ENCODE results near the gene ZBTB32. TPM values are rescaled to one million over a fixed set of nuclear protein-coding genes. Genes with fewer than 3 reads are reported as not detected.
"Not testable (repeated sequence)": the region's sequence is repeated elsewhere in the genome, so short reads cannot be mapped to it uniquely, and the experiment has no call there.

Gene ZBTB32, protein sequence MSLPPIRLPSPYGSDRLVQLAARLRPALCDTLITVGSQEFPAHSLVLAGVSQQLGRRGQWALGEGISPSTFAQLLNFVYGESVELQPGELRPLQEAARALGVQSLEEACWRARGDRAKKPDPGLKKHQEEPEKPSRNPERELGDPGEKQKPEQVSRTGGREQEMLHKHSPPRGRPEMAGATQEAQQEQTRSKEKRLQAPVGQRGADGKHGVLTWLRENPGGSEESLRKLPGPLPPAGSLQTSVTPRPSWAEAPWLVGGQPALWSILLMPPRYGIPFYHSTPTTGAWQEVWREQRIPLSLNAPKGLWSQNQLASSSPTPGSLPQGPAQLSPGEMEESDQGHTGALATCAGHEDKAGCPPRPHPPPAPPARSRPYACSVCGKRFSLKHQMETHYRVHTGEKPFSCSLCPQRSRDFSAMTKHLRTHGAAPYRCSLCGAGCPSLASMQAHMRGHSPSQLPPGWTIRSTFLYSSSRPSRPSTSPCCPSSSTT
- 100 to 1,000 TPM; 174 to 181 TPM for total RNA-seq

DNA sequence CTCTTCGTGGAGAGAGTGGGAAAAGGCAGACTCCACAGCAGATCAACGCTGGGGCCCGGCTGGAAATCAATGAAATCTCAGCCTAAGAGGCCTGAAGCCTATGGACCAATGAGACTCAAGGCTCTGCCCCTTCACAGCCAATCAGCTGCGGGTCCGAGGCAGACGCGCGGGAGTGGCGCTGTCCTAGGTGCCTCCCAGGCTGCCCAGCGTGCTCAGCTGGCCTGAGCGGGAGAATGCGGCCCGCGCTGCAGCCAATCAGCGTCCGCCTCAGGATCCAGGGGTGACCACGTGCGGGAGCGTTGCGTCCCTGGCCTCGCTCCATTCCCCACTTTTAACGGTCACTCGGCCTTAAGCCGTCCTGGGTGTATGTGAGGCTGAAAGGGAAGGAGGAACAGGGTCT, at the start of gene ZBTB32:
ZBTB32 (plus strand) TSS at position 341 of the 400 bp plus-strand sequence. CDS start 10,069 bp downstream, outside the sequence.
- no peak within 1 kb of the TSS for H3K27ac Mint-ChIP-seq
- peaks cover 2% of the 10 kb centered on the region for H3K36me3 Mint-ChIP-seq (ENCODE audit: low read depth)
- CTCF ChIA-PET, result no interaction called here
- intact Hi-C loops (cut with micrococcal nuclease), result no loop called here
- H3K4me1 Mint-ChIP-seq (ENCODE audit: low read depth), result peaks cover 9% of the 10 kb centered on the region
- DNase-seq, result no peak
- H3K4me3 Mint-ChIP-seq, result no peak within 1 kb of the TSS
- no peaks in the 10 kb centered on the region for H3K27me3 Mint-ChIP-seq (ENCODE audit: low read depth)
- no peaks in the 10 kb centered on the region for H3K9me3 Mint-ChIP-seq

DNA sequence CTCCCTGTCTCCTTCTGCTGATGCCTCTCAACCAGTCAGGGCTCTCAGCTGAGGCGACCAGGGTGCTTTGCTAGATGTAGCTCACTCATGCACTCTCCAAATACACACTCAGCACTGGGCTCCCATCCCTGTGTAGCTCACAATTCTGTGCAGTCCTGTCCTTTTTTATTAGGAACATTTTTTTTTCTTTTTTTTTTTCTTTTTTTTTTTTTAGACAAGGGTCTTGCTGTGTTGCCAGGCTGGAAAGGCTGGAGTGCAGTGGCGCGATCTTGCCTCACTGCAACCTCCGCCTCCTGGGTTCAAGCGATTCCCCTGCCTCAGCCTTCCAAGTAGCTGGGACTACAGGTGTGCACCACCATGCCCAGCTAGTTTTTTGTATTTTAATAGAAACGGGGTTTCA, 49.5 kb upstream of the ZBTB32 start:
- H3K9me3 Mint-ChIP-seq; H3K27me3 Mint-ChIP-seq (ENCODE audit: low read depth); DNase-seq; H3K4me3 Mint-ChIP-seq; intact Hi-C loops (cut with micrococcal nuclease); H3K27ac Mint-ChIP-seq: not testable (repeated sequence)
- CTCF ChIA-PET, result interaction anchor here (1.1 kb wide), 1 partner anchor 26 kb away, joined by 3 read pairs; no protein-coding TSS in a partner anchor
- Mint-ChIP-seq H3K4me1 (ENCODE audit: low read depth) (peaks cover 22% of the 10 kb centered on the region), H3K36me3 (ENCODE audit: low read depth) (peaks cover 47% of the 10 kb centered on the region)

DNA sequence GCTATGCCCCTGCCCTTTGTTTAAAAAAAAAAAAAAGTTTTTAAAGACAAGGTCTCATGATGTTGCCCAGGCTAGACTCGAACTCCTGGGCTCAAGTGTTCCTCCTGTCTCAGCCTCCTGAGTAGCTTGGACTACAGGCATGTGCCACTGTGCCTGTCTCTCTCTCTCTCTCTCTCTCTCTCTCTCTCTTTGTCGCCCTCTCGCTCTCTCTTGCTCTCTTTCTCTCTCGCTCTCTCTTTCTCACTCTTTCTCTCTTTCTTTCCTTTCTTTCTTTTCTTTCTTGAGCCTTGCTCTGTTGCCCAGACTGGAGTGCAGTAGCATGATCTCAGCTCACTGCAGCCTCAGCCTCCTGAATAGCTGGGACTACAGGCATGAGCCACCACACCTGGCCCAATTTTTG, 48.8 kb upstream of the ZBTB32 start:
- H3K9me3 Mint-ChIP-seq, result no peaks in the 10 kb centered on the region
- no peak overlapping the region for H3K4me3 Mint-ChIP-seq
- no peak for DNase-seq
- peaks cover 16% of the 10 kb centered on the region for H3K4me1 Mint-ChIP-seq (ENCODE audit: low read depth)
- no peaks in the 10 kb centered on the region for H3K27me3 Mint-ChIP-seq (ENCODE audit: low read depth)
- H3K27ac Mint-ChIP-seq, result peak overlapping the region; percentile 47
- CTCF ChIA-PET, result no interaction called here
- peaks cover 49% of the 10 kb centered on the region for H3K36me3 Mint-ChIP-seq (ENCODE audit: low read depth)
- intact Hi-C loops (cut with micrococcal nuclease), result no loop called here

DNA sequence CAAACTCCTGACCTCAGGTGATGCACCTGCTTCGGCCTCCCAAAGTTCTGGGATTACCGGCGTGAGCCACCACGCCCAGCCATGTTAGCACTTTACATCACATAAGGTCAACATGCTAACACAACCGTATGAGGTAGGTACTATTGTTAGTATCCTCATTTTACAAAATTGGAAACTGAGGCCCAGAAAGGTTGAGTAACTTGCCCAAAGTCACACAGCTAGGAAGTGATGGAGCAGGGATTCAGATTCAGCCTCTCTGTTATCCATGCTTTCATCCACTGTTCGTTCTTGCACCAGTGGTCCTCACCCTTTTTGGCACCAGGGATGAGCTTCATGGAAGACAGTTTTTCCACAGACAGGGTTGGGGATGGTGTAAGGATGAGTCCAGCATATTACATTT, 47.7 kb upstream of the ZBTB32 start:
- Mint-ChIP-seq H3K36me3 (ENCODE audit: low read depth) (peaks cover 46% of the 10 kb centered on the region), H3K27ac (no peak overlapping the region), H3K9me3 (no peaks in the 10 kb centered on the region), H3K4me1 (ENCODE audit: low read depth) (peaks cover 8% of the 10 kb centered on the region), H3K4me3 (no peak overlapping the region), H3K27me3 (ENCODE audit: low read depth) (no peaks in the 10 kb centered on the region)
- no peak for DNase-seq
- CTCF ChIA-PET, result interaction anchor here (0.7 kb wide), 1 partner anchor 9 kb away, joined by 3 read pairs; the partner anchor contains the start of gene COX6B1
- intact Hi-C loops (cut with micrococcal nuclease), result no loop called here

DNA sequence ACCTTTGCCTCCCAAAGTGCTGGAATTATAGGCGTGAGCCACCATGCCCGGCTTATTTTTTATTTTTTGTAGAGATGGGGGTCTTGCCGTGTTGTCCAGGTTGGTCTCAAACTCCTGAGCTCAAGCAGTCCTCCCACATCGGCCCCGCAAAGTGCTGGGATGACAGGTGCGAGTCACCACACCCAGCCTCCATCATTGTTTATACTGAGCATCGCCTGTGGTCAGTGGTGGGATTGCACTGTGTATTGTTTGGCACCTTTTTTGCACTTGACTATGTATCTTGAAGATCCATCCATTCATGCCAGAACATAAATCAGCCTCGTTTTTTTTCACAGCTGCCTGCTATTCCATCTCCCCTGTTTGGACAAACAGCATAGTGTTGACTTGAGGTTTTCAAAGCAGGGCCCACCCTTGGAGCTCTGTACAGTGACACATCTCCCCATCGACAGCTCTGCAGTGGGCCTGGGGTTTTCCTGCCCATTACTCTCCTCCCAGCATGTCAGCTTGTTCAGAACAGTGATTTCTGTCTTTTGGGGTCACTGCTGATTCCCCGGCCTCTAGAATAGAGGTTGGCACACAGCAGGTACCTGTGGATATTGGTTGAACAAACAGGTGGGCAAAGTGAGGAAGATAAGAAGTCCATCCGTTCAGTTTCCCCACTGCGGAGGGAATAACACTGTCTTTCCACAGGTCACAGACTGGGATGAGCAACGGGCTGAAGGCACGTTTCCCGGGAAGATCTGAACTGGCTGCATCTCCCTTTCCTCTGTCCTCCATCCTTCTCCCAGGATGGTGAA, 46.3 kb upstream of the ZBTB32 start:
- peaks cover 46% of the 10 kb centered on the region for H3K36me3 Mint-ChIP-seq (ENCODE audit: low read depth)
- no peak overlapping the region for H3K4me3 Mint-ChIP-seq
- CTCF ChIA-PET, result no interaction called here
- H3K9me3 Mint-ChIP-seq, result no peaks in the 10 kb centered on the region
- no peaks in the 10 kb centered on the region for H3K27me3 Mint-ChIP-seq (ENCODE audit: low read depth)
- intact Hi-C loops (cut with micrococcal nuclease), result no loop called here
- H3K4me1 Mint-ChIP-seq (ENCODE audit: low read depth), result peaks cover 6% of the 10 kb centered on the region
- no peak for DNase-seq
- no peak overlapping the region for H3K27ac Mint-ChIP-seq

DNA sequence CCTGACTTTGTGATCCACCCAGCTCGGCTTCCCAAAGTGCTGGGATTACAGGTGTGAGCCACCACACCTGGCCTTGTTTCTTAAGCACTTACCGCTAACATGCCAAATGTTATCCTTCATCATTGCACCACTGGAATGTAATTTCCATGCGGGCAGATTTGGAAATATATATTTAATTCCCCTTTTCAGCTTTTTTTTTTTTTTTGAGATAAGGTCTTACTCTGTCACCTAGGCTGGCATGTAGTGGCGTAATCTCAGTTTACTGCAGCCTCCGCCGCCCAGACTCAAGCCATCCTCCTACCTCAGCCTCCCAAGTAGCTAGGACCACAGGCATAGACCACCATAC, 42.4 kb upstream of the ZBTB32 start:
- CTCF ChIA-PET, result interaction anchor here (0.5 to 1.3 kb wide), 3 partner anchors 69 to 495 kb away, joined by 3 to 5 read pairs (median 3); no protein-coding TSS in a partner anchor
- Mint-ChIP-seq H3K9me3 (no peaks in the 10 kb centered on the region), H3K4me1 (ENCODE audit: low read depth) (no peaks in the 10 kb centered on the region), H3K27ac (no peak overlapping the region), H3K36me3 (ENCODE audit: low read depth) (peaks cover 25% of the 10 kb centered on the region), H3K4me3 (no peak overlapping the region), H3K27me3 (ENCODE audit: low read depth) (no peaks in the 10 kb centered on the region)
- intact Hi-C loops (cut with micrococcal nuclease), result no loop called here
- no peak for DNase-seq

DNA sequence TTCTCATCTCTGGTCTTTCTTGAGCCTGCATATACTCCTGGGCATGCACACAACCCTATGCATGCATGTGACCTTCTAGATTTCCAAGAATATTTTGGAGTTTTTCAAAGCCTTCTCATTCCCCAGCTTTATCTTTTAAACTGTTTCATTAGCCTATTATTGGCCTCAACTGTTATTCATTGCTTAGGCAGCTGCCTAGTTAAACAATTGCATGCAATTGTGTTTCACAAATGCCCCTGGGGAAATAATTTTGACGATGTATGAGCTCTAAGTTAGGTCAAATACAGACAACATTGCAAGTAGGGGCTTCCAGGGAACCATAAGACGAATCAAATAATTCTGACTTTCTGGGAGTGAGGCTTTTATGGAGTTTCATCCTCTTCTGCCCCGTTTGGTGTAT, 40.4 kb upstream of the ZBTB32 start:
- intact Hi-C loops (cut with micrococcal nuclease), result no loop called here
- peaks cover 14% of the 10 kb centered on the region for H3K36me3 Mint-ChIP-seq (ENCODE audit: low read depth)

DNA sequence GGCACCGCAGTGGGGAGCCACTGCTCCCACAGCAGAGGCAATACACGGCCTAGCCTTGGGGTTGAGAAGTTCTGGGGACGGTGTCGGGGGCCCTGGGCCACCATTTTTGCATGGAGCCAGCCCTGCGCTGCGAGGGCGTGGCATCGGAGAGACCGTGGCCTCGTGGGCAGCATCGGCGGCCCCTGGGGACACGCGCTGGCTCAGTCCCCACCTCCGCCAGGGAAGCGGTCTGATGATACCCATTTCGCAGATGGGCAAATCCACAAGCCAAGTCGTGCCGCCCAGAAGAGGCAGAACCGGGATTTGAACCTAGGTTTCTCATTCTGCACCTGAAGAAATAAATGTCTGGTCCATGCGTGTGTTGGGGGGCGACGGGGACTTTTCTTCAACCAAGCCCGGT, 39.2 kb upstream of the ZBTB32 start:
- Mint-ChIP-seq H3K36me3 (ENCODE audit: low read depth) (peaks cover 12% of the 10 kb centered on the region), H3K9me3 (no peaks in the 10 kb centered on the region), H3K4me3 (no peak overlapping the region), H3K27ac (no peak overlapping the region), H3K27me3 (ENCODE audit: low read depth) (peaks cover 6% of the 10 kb centered on the region), H3K4me1 (ENCODE audit: low read depth) (no peaks in the 10 kb centered on the region)
- intact Hi-C loops (cut with micrococcal nuclease), result no loop called here
- no peak for DNase-seq
- CTCF ChIA-PET, result interaction anchor here (1.0 kb wide), 1 partner anchor 197 kb away, joined by 3 read pairs; no protein-coding TSS in a partner anchor

More for the DNA sequence above, 40.4 kb upstream of the ZBTB32 start:
- no peak for DNase-seq
- Mint-ChIP-seq H3K27ac (no peak overlapping the region), H3K27me3 (ENCODE audit: low read depth) (no peaks in the 10 kb centered on the region), H3K4me3 (no peak overlapping the region), H3K4me1 (ENCODE audit: low read depth) (no peaks in the 10 kb centered on the region), H3K9me3 (no peaks in the 10 kb centered on the region)
- CTCF ChIA-PET, result no interaction called here

DNA sequence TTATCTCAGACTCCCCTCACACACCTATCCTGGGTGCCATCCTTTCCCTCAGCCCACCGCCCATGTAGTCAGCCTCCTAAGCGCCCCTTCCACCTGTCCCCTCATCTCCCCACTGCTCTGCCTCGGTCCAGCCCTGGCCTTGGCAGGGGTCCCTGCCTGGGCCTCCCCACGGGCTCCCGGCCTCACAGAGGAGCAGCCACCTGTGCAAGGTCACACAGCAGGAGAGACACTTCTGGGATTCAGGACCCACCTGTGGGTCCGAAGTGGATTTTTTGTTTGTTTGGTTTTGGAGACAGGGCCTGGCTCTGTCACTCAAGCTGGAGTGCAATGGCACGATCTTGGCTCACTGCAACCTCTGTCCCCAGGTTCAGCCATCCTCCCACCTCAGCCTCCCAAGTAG, 38.8 kb upstream of the ZBTB32 start:
- Mint-ChIP-seq H3K36me3 (ENCODE audit: low read depth) (peaks cover 12% of the 10 kb centered on the region), H3K27me3 (ENCODE audit: low read depth) (peaks cover 6% of the 10 kb centered on the region), H3K4me3 (no peak overlapping the region), H3K27ac (no peak overlapping the region), H3K4me1 (ENCODE audit: low read depth) (no peaks in the 10 kb centered on the region), H3K9me3 (no peaks in the 10 kb centered on the region)
- DNase-seq, result no peak
- intact Hi-C loops (cut with micrococcal nuclease), result no loop called here
- CTCF ChIA-PET, result interaction anchor here (1.0 kb wide), 1 partner anchor 197 kb away, joined by 3 read pairs; no protein-coding TSS in a partner anchor

DNA sequence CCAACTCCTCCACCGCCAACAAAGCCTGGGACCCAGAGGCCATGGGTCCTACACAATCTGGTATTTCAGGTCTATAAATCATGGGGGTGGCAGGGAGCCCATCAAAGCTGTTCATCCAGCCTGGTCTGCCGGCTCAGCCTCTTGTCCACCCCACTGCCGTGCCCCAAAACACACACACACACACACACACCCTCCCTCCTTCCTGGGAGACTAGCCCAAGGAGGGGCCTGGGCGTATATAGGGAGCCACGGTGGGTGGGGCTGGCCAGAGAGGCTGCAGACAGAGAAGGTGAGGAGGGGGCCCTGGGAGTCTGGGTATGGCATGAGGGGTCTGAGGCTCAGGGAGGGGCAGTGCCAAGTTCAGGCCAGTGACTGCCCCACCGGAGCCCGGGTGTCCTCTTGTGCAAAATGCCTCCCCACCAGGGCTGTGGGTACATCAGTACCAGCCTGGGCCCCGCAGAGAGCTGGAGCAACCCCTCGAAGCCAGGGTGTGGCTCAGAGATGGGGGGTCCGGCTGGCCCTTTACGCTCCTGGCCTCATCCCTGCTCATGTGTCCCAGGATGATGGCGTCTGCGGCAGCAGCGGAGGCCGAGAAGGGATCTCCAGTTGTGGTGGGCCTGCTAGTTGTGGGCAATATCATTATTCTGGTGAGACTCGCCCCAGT, 38.0 kb upstream of the ZBTB32 start, which contains the start of gene UPK1A:
UPK1A (plus strand) TSS at position 267 of the 663 bp plus-strand sequence; CDS start at position 563, 296 bp downstream.
- Mint-ChIP-seq H3K9me3 (no peaks in the 10 kb centered on the region), H3K36me3 (ENCODE audit: low read depth) (peaks cover 9% of the 10 kb centered on the region), H3K4me1 (ENCODE audit: low read depth) (no peaks in the 10 kb centered on the region), H3K27me3 (ENCODE audit: low read depth) (peaks cover 6% of the 10 kb centered on the region), H3K27ac (no peak within 1 kb of the TSS), H3K4me3 (no peak within 1 kb of the TSS)
- CTCF ChIA-PET, result interaction anchor here (0.6 to 1.0 kb wide), 2 partner anchors 198 to 359 kb away, joined by 3 read pairs; no protein-coding TSS in a partner anchor
- DNase-seq, result no peak
- intact Hi-C loops (cut with micrococcal nuclease), result no loop called here

DNA sequence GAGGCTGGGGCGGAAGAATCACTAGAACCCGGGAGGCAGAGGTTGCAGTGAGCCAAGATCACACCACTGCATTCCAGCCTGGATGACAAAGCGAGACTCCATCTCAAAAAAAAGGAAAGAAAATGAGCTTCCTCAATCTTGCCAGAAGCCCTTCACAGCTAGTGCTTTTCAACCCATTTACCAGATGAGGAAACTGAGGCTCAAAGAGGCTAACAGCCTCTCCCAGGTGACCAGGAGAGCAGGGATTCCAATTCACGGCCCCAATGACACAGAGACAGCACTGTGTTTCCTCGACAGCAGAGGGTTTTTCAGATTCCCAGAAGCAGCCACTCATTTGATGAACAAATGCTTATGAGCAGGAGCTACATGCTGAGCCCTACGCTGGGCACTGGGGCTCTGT, 34.8 kb upstream of the ZBTB32 start:
- Mint-ChIP-seq H3K4me3 (no peak overlapping the region), H3K4me1 (ENCODE audit: low read depth) (peaks cover 5% of the 10 kb centered on the region), H3K27ac (no peak overlapping the region), H3K9me3 (no peaks in the 10 kb centered on the region), H3K36me3 (ENCODE audit: low read depth) (peaks cover 1% of the 10 kb centered on the region), H3K27me3 (ENCODE audit: low read depth) (peaks cover 19% of the 10 kb centered on the region)
- no peak for DNase-seq
- intact Hi-C loops (cut with micrococcal nuclease), result no loop called here
- CTCF ChIA-PET, result no interaction called here

DNA sequence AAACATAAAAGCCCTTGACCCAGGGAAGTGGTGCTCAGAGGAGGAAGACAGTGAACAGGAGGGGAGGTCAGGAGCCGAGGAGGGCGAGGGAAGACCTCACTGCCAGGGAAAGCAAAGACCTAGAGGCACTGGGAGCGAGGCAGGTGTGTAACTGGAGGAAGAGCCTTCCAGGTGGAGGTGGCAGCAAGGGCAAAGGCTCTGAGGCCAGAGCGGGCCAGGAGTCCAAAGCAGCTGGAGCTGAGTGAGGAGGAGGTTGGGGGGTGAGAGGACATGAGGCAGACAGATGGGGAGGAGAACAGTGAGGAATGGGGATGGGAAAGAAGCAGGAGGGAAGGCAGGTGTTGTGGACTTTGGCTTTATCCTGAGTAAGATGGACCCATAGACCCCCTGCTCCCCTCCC, 34.4 kb upstream of the ZBTB32 start:
- Mint-ChIP-seq H3K36me3 (ENCODE audit: low read depth) (peaks cover 1% of the 10 kb centered on the region), H3K9me3 (no peaks in the 10 kb centered on the region), H3K4me1 (ENCODE audit: low read depth) (peaks cover 5% of the 10 kb centered on the region), H3K27ac (no peak overlapping the region), H3K4me3 (no peak overlapping the region), H3K27me3 (ENCODE audit: low read depth) (peaks cover 20% of the 10 kb centered on the region)
- intact Hi-C loops (cut with micrococcal nuclease), result loop anchor here (5.0 kb wide), 1 partner anchor 123 kb away; the partner anchor contains the start of gene TMEM147
- no peak for DNase-seq
- CTCF ChIA-PET, result no interaction called here

All from activated naive CD4-positive, alpha-beta T cell treated with anti-CD3 and anti-CD28 coated beads for 36 hours (primary cell).